Neutrophil (primary cell): ENCODE data around the gene ZNF581.

Source experiments
- H3K27ac ChIP-seq: fragments of 200-600 bp; sonication (generic); 2 replicates; pipeline ENCODE4 v1.5.1; 2016; ENCODE audit warnings: mild to moderate bottlenecking, moderate library complexity
- H3K27me3 ChIP-seq: fragments of 200-600 bp; sonication (generic); 2 replicates; pipeline ENCODE4 v1.6.0; 2016; ENCODE audit warnings: mild to moderate bottlenecking
- H3K36me3 ChIP-seq: fragments of 200-600 bp; sonication (generic); 2 replicates; pipeline ENCODE4 v1.5.1; 2017
- H3K4me1 ChIP-seq, 2 experiments: fragments of 200-600 bp in 1 of 2; sonication (generic) in 1 of 2; 1 replicate in 1 of 2; 2 replicates in 1 of 2; pipeline versions ENCODE4 v1.5.1 to v1.6.1; 2013 to 2016; ENCODE audit warnings: low read depth in 1 of 2, low read length in 1 of 2, mild to moderate bottlenecking in 1 of 2, moderate library complexity in 1 of 2; ENCODE audit not compliant: control insufficient read depth in 1 of 2, insufficient read depth in 1 of 2
- H3K4me3 ChIP-seq, 2 experiments: fragments of 200-600 bp in 1 of 2; sonication (generic) in 1 of 2; 1 replicate in 1 of 2; 2 replicates in 1 of 2; pipeline ENCODE4 v1.5.1; 2013 to 2016; ENCODE audit warnings: low read depth in 1 of 2, low read length in 1 of 2, mild to moderate bottlenecking in 1 of 2, moderate library complexity in 1 of 2
- H3K9me3 ChIP-seq: fragments of 200-600 bp; sonication (generic); 2 replicates; pipeline ENCODE4 v1.5.1; 2016
- CTCF ChIP-seq: fragments of 200-600 bp; sonication (generic); IDR thresholded peaks from 2 replicates; pipeline ENCODE4 v1.5.1; 2016; ENCODE audit warnings: antibody characterized with exemption

ZNF581 gene

GRCh38 chr19:55656552-55656951 lies 13.1 kb downstream of the ZNF581 start:
- Histone ChIP-seq H3K27me3 (no peaks in the 10 kb centered on the region), H3K9me3 (no peaks in the 10 kb centered on the region), H3K4me3 (peak overlapping the region in 1 of 2 experiments; percentile 100), H3K4me1 (peaks cover 29 to 36% of the 10 kb centered on the region in 2 experiments), H3K36me3 (peaks cover 35% of the 10 kb centered on the region), H3K27ac (peak overlapping the region; percentile 27)
- TF ChIP-seq CTCF, result no peak

- Histone ChIP-seq H3K4me1 (peaks cover 29 to 36% of the 10 kb centered on the region in 2 experiments), H3K27me3 (no peaks in the 10 kb centered on the region), H3K27ac (peak overlapping the region; percentile 27), H3K4me3 (no peak overlapping the region), H3K36me3 (peaks cover 42% of the 10 kb centered on the region), H3K9me3 (no peaks in the 10 kb centered on the region)
- no peak for TF ChIP-seq CTCF
These were observed 13.7 kb downstream of the ZNF581 start for GRCh38 chr19:55656988-55657747.

GRCh38 chr19:55658846-55659459 lies 15.5 kb downstream of the ZNF581 start:
- H3K4me1 ChIP-seq, result peaks cover 25 to 30% of the 10 kb centered on the region in 2 experiments
- no peak overlapping the region for H3K4me3 ChIP-seq
- peaks cover 59% of the 10 kb centered on the region for H3K36me3 ChIP-seq

GRCh38 chr19:55659822-55660221 lies 16.4 kb downstream of the ZNF581 start:
- H3K9me3 ChIP-seq, result no peaks in the 10 kb centered on the region
- peak overlapping the region; percentile 33 for H3K27ac ChIP-seq
- no peak for TF ChIP-seq CTCF
- H3K27me3 ChIP-seq, result no peaks in the 10 kb centered on the region
- peaks cover 25 to 30% of the 10 kb centered on the region in 2 experiments for H3K4me1 ChIP-seq
- H3K4me3 ChIP-seq, result no peak overlapping the region
- peaks cover 68% of the 10 kb centered on the region for H3K36me3 ChIP-seq

More at GRCh38 chr19:55658846-55659459, 15.5 kb downstream of the ZNF581 start:
- Histone ChIP-seq H3K27me3 (no peaks in the 10 kb centered on the region), H3K27ac (no peak overlapping the region), H3K9me3 (no peaks in the 10 kb centered on the region)
- TF ChIP-seq CTCF, result no peak

GRCh38 chr19:55660404-55660803 lies 17.0 kb downstream of the ZNF581 start:
- no peak overlapping the region for H3K27ac ChIP-seq
- H3K36me3 ChIP-seq, result peaks cover 74% of the 10 kb centered on the region
- peaks cover 25 to 30% of the 10 kb centered on the region in 2 experiments for H3K4me1 ChIP-seq
- TF ChIP-seq CTCF, result no peak
- no peaks in the 10 kb centered on the region for H3K27me3 ChIP-seq
- H3K9me3 ChIP-seq, result no peaks in the 10 kb centered on the region
- H3K4me3 ChIP-seq, result no peak overlapping the region
